Sigmoid colon (tissue), 7 donors: ENCODE results near the gene COL15A1. TPM values are rescaled to one million over a fixed set of nuclear protein-coding genes. Genes with fewer than 3 reads are reported as not detected.

Experiments used
- DNase-seq: peaks from one replicate; pipeline ENCODE4 v3.0.0-alpha.2; 2019
- H3K27ac ChIP-seq, 4 donors: fragments of 200-600 bp; sonication (generic); one replicate each; pipeline ENCODE4 v1.5.1; 2016 to 2019; ENCODE audit warnings: mild to moderate bottlenecking in 1 of 4
- H3K27me3 ChIP-seq, 3 donors: fragments of 200-600 bp; sonication (generic); one replicate each; pipeline ENCODE4 v1.5.1; 2019; ENCODE audit warnings: mild to moderate bottlenecking in 1 of 3
- H3K36me3 ChIP-seq, 4 donors: fragments of 200-600 bp; sonication (generic); one replicate each; pipeline ENCODE4 v1.5.1; 2016 to 2019
- H3K4me1 ChIP-seq, 4 donors: fragments of 200-600 bp; sonication (generic); one replicate each; pipeline ENCODE4 v1.5.1; 2017 to 2019
- H3K4me3 ChIP-seq, 4 donors: fragments of 200-600 bp; sonication (generic); one replicate each; pipeline ENCODE4 v1.5.1; 2017 to 2019; ENCODE audit warnings: mild to moderate bottlenecking in 2 of 4, moderate library complexity in 1 of 4
- H3K9me3 ChIP-seq, 4 donors: fragments of 200-600 bp in 3 of 4; sonication (generic) in 3 of 4; one replicate each; pipeline versions ENCODE4 v1.5.1 to v1.6.1; 2013 to 2019
- CTCF ChIP-seq, 4 experiments: fragments of 450-650 bp in 3 of 4; fragments of 200-600 bp in 1 of 4; IDR thresholded peaks; one replicate each; pipeline ENCODE4 v1.5.1; 2016 to 2019; ENCODE audit warnings: antibody characterized with exemption in 4 of 4, mild to moderate bottlenecking in 3 of 4, moderate library complexity in 2 of 4
- EP300 ChIP-seq, 4 donors: sonication (generic); formaldehyde crosslinking; IDR thresholded peaks; one replicate each; pipeline ENCODE4 v1.6.1; 2017; ENCODE audit warnings: antibody characterized with exemption in 4 of 4
- POLR2A ChIP-seq, 2 donors: fragments of 450-650 bp; IDR thresholded peaks; one replicate each; pipeline ENCODE4 v1.6.1; 2016; ENCODE audit warnings: antibody characterized with exemption in 2 of 2, mild to moderate bottlenecking in 2 of 2, moderate library complexity in 2 of 2
- POLR2AphosphoS5 ChIP-seq, 4 donors: sonication (generic); formaldehyde crosslinking; IDR thresholded peaks; one replicate each; pipeline ENCODE4 v1.6.1; 2017; ENCODE audit warnings: antibody characterized with exemption in 4 of 4
- WGBS, 2 donors: extraction: QIAGEN DNeasy Blood & Tissue Kit; methylation state at CpG; one replicate each; pipeline ENCODE4 v1.1.7; 2013; 5-methylcytosine and 5-hydroxymethylcytosine counted together
- intact Hi-C: fragments of 100-400 bp; cut with DNase I; formaldehyde crosslinking; loops from one replicate; pipeline ENCODE4 v1.15.1; 2023
- polyA plus RNA-seq, 3 donors: library from polyadenylated mRNA; stranded (reverse); fragments of 200-250 nt; gene quantifications; one replicate each; pipeline ENCODE4 v1.2.3, GENCODE V29; 2013
- total RNA-seq, 4 donors: library from RNA; depleted of rRNA; stranded (reverse); fragments of >200 nt; gene quantifications; one replicate each; pipeline ENCODE4 v1.1.0, GENCODE V29; 2016
- donor health status: healthy with polysubstance abuse.
- donor health status: Bipolar disorder and iron deficiency.
- donor health status: healthy.

The COL15A1 gene
- total and polyA plus RNA-seq, 7 donors, result under 0.01 to 104 (median 21.4) TPM

GRCh38 chr9:99000476-99001395, 57.0 kb downstream of the COL15A1 start:
- no peaks in the 10 kb centered on the region for H3K9me3 ChIP-seq
- H3K4me1 ChIP-seq, result peaks cover 0 to 47% (median 34%) of the 10 kb centered on the region in 4 donors
- no peak for DNase-seq
- peak overlapping the region in 1 of 4 donors; percentile 84 for H3K27ac ChIP-seq
- WGBS, 2 donors, result 67 to 78% methylated on average over 5 of the region's 5 CpGs
- peaks cover 0 to 27% (median 12%) of the 10 kb centered on the region in 4 donors for H3K36me3 ChIP-seq
- no peak for TF ChIP-seq EP300 (IDR thresholded peaks at IDR 0.05)
- peak; percentile 6 to 59 (median 48) for TF ChIP-seq CTCF (IDR thresholded peaks at IDR 0.05)
- no peak for TF ChIP-seq POLR2AphosphoS5 (IDR thresholded peaks at IDR 0.05)
- TF ChIP-seq POLR2A (IDR thresholded peaks at IDR 0.05), result no peak
- no peaks in the 10 kb centered on the region for H3K27me3 ChIP-seq
- H3K4me3 ChIP-seq, result no peak overlapping the region
- intact Hi-C loops, result loop anchor here (2.0 kb wide), 1 partner anchor 140 kb away; no protein-coding TSS in a partner anchor

- Histone ChIP-seq H3K27me3 (no peaks in the 10 kb centered on the region), H3K9me3 (no peaks in the 10 kb centered on the region), H3K4me3 (no peak overlapping the region), H3K27ac (no peak overlapping the region), H3K36me3 (peaks cover 0 to 39% (median 17%) of the 10 kb centered on the region in 4 donors), H3K4me1 (peaks cover 0 to 36% (median 27%) of the 10 kb centered on the region in 4 donors)
- TF ChIP-seq POLR2AphosphoS5 (IDR thresholded peaks at IDR 0.05) (no peak), CTCF (IDR thresholded peaks at IDR 0.05) (no peak), POLR2A (IDR thresholded peaks at IDR 0.05) (no peak), EP300 (IDR thresholded peaks at IDR 0.05) (no peak)
- intact Hi-C loops, result loop anchor here (2.0 kb wide), 1 partner anchor 139 kb away; no protein-coding TSS in a partner anchor
- DNase-seq, result no peak
- WGBS, 2 donors, result 94 to 97% methylated on average over 2 of the region's 2 CpGs
Measured at GRCh38 chr9:99001892-99002291, 58.2 kb downstream of the COL15A1 start.

GRCh38 chr9:99002706-99003105, 59.0 kb downstream of the COL15A1 start:
- Histone ChIP-seq H3K27me3 (no peaks in the 10 kb centered on the region), H3K27ac (no peak overlapping the region), H3K36me3 (peaks cover 0 to 43% (median 16%) of the 10 kb centered on the region in 4 donors), H3K4me1 (peaks cover 0 to 28% (median 19%) of the 10 kb centered on the region in 4 donors), H3K9me3 (no peaks in the 10 kb centered on the region), H3K4me3 (no peak overlapping the region)
- TF ChIP-seq EP300 (IDR thresholded peaks at IDR 0.05) (no peak), POLR2A (IDR thresholded peaks at IDR 0.05) (no peak), POLR2AphosphoS5 (IDR thresholded peaks at IDR 0.05) (no peak), CTCF (IDR thresholded peaks at IDR 0.05) (no peak)
- intact Hi-C loops, result no loop called here
- no peak for DNase-seq

- WGBS, 2 donors, result 94 to 96% methylated on average over 5 of the region's 5 CpGs
- TF ChIP-seq EP300 (IDR thresholded peaks at IDR 0.05) (no peak), POLR2AphosphoS5 (IDR thresholded peaks at IDR 0.05) (no peak), POLR2A (IDR thresholded peaks at IDR 0.05) (no peak), CTCF (IDR thresholded peaks at IDR 0.05) (no peak)
- H3K4me3 ChIP-seq, result no peak overlapping the region
- H3K36me3 ChIP-seq, result peaks cover 0 to 43% (median 16%) of the 10 kb centered on the region in 4 donors
- DNase-seq, result no peak
- no peaks in the 10 kb centered on the region for H3K9me3 ChIP-seq
- intact Hi-C loops, result no loop called here
- H3K4me1 ChIP-seq, result peaks cover 0 to 22% (median 13%) of the 10 kb centered on the region in 4 donors
- H3K27ac ChIP-seq, result no peak overlapping the region
- no peaks in the 10 kb centered on the region for H3K27me3 ChIP-seq
Measured at GRCh38 chr9:99003308-99003707, 59.6 kb downstream of the COL15A1 start.
